Kidney (tissue), 14 donors: ENCODE results near the gene AIFM1. TPM values are rescaled to one million over a fixed set of nuclear protein-coding genes. Genes with fewer than 3 reads are reported as not detected.

Source experiments
- DNase-seq, 5 donors: peaks; one replicate each; pipeline ENCODE4 v3.0.0-alpha.2; 2013 to 2020
- FAIRE-seq: peaks from 2 replicates; lab custom pipeline; 2012; peaks lifted over from hg19 to GRCh38; lab: Jason Lieb, UNC
- H3K27ac ChIP-seq, 2 donors: one replicate each; pipeline ENCODE4 v1.7.0; 2013; ENCODE audit warnings: low read depth in 2 of 2, low read length in 2 of 2, inconsistent platforms in 1 of 2
- H3K27me3 ChIP-seq: one replicate; pipeline ENCODE4 v1.7.1; 2013; ENCODE audit warnings: low read length, inconsistent platforms; ENCODE audit not compliant: control insufficient read depth, insufficient read depth
- H3K36me3 ChIP-seq, 3 donors: one replicate each; pipeline versions ENCODE4 v1.7.0 to v1.7.1; 2013; ENCODE audit warnings: low read length in 3 of 3, control low read depth in 1 of 3, inconsistent platforms in 1 of 3; ENCODE audit not compliant: insufficient read depth in 3 of 3, control insufficient read depth in 2 of 3
- H3K4me1 ChIP-seq, 3 donors: one replicate each; pipeline versions ENCODE4 v1.7.0 to v1.7.1; 2013; ENCODE audit warnings: low read length in 3 of 3, inconsistent platforms in 1 of 3, low read depth in 1 of 3; ENCODE audit not compliant: control insufficient read depth in 2 of 3, insufficient read depth in 2 of 3
- H3K4me3 ChIP-seq, 3 donors: one replicate each; pipeline versions ENCODE4 v1.7.0 to v1.8.1; 2013; ENCODE audit warnings: low read length in 3 of 3, control low read depth in 1 of 3, inconsistent platforms in 1 of 3
- H3K9ac ChIP-seq, 3 donors: one replicate each; pipeline versions ENCODE4 v1.7.0 to v1.7.1; 2013; ENCODE audit warnings: low read length in 3 of 3, control low read depth in 1 of 3, inconsistent platforms in 1 of 3
- H3K9me3 ChIP-seq, 3 donors: one replicate each; pipeline versions ENCODE4 v1.7.0 to v1.7.1; 2013; ENCODE audit warnings: low read length in 3 of 3, control low read depth in 1 of 3, inconsistent platforms in 1 of 3; ENCODE audit not compliant: control insufficient read depth in 2 of 3, insufficient read depth in 1 of 3
- intact Hi-C: fragments of 100-400 bp; cut with DNase I; formaldehyde crosslinking; loops from one replicate; pipeline ENCODE4 v1.11.1; 2022
- polyA plus RNA-seq: library from polyadenylated mRNA; stranded (reverse); fragments of 350-450 nt; fragmentation: Illumina TruSeq; extraction: RNeasy Lipid Tissue Mini Kit (QIAGEN cat#74804); gene quantifications from one replicate; pipeline ENCODE4 v1.2.3, GENCODE V29; 2014; ENCODE audit warnings: low read depth, low replicate concordance; ENCODE audit not compliant: insufficient read depth
- total RNA-seq: library from RNA; stranded (reverse); fragmentation: NEBNext Ultra II Directional; extraction: Animal tissue kit (Norgen Biotek cat#: 25700); gene quantifications from one replicate; pipeline ENCODE4 v1.2.1, GENCODE V29; 2021
- TF ChIP-seq, protein P1 (sequence below): IDR thresholded peaks from 3 replicates; pipeline ENCODE4 v1.5.1; 2012; ENCODE audit warnings: mild to moderate bottlenecking, moderate library complexity, borderline replicate concordance; ENCODE audit not compliant: insufficient read depth; ENCODE audit errors: extremely low read depth
- donor health status: control.
- donor health status: control.
- donor health status: control.
- donor health status: control.
- donor health status: control.
- donor health status: DM: yes; HTN: yes; CAD: no.
- donor health status: Normal renal cell carcinoma (clear cell type).

The AIFM1 gene
- total and polyA plus RNA-seq, 2 donors from 2014 or later = 55.0 to 255 TPM

DNA sequence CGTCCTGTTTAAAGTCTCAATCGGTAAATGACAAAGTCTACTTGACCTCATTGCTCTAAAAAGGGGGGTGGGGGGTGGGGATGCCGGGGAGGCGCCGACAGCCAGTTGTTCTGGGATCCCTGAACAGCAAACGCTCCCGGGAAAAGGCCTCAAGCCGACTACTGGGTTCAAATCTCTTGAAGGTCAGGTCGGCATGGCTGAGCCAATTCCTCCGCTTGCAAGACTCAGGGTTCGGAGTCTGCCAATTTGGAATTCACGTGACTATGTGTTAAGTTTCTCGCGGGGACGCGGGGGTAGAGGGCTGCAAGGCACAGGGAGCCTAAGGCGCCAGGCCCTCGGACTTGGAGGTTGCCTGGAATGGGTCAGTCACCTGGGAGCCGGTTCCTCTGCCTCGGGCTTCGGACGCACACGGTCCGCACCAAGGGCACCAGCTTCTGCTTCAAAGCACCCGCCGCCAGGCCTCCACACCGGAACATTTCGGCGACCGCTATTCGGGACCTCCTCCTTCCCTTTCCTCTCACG, 399 bp downstream of the AIFM1 start:
- FAIRE-seq (no peak), DNase-seq (peak in 1 of 5 donors; percentile 50)
- Histone ChIP-seq H3K4me1 (peaks cover 0 to 2% (median 0%) of the 10 kb centered on the region in 3 donors), H3K27me3 (no peaks in the 10 kb centered on the region), H3K9me3 (no peaks in the 10 kb centered on the region), H3K4me3 (peak overlapping the region; percentile 72 to 89 (median 84)), H3K36me3 (no peaks in the 10 kb centered on the region), H3K27ac (peak overlapping the region; percentile 78 to 96), H3K9ac (peak overlapping the region; percentile 33 to 84 (median 55))
- intact Hi-C loops = no loop called here
- TF ChIP-seq, protein P1, sequence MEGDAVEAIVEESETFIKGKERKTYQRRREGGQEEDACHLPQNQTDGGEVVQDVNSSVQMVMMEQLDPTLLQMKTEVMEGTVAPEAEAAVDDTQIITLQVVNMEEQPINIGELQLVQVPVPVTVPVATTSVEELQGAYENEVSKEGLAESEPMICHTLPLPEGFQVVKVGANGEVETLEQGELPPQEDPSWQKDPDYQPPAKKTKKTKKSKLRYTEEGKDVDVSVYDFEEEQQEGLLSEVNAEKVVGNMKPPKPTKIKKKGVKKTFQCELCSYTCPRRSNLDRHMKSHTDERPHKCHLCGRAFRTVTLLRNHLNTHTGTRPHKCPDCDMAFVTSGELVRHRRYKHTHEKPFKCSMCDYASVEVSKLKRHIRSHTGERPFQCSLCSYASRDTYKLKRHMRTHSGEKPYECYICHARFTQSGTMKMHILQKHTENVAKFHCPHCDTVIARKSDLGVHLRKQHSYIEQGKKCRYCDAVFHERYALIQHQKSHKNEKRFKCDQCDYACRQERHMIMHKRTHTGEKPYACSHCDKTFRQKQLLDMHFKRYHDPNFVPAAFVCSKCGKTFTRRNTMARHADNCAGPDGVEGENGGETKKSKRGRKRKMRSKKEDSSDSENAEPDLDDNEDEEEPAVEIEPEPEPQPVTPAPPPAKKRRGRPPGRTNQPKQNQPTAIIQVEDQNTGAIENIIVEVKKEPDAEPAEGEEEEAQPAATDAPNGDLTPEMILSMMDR = no peak

DNA sequence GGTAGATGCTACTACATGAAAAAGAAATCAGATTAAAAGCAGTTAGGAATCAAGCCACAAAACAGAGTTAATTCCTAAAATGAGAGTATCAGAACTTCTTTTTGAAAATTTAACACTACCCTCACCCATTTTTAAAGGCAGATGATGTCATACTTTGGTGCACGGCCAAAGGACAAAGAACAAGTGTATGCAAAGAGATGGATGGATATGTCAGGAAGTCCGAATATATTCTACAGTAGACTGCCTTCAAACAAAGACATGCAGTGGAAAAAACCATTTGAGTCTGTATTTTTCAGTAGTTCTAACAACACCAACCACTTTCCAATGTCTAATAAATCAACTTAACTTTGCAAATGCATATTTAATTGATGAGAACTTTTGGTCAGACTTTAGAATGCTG, 2.2 kb downstream of the AIFM1 start:
- Histone ChIP-seq H3K9ac (no peak overlapping the region), H3K4me1 (peaks cover 0 to 2% (median 0%) of the 10 kb centered on the region in 3 donors), H3K36me3 (no peaks in the 10 kb centered on the region), H3K27me3 (no peaks in the 10 kb centered on the region), H3K27ac (no peak overlapping the region), H3K9me3 (no peaks in the 10 kb centered on the region), H3K4me3 (peak overlapping the region in 1 of 3 donors; percentile 8)
- intact Hi-C loops = no loop called here
- TF ChIP-seq, protein P1 = no peak
- DNase-seq (no peak), FAIRE-seq (no peak)

DNA sequence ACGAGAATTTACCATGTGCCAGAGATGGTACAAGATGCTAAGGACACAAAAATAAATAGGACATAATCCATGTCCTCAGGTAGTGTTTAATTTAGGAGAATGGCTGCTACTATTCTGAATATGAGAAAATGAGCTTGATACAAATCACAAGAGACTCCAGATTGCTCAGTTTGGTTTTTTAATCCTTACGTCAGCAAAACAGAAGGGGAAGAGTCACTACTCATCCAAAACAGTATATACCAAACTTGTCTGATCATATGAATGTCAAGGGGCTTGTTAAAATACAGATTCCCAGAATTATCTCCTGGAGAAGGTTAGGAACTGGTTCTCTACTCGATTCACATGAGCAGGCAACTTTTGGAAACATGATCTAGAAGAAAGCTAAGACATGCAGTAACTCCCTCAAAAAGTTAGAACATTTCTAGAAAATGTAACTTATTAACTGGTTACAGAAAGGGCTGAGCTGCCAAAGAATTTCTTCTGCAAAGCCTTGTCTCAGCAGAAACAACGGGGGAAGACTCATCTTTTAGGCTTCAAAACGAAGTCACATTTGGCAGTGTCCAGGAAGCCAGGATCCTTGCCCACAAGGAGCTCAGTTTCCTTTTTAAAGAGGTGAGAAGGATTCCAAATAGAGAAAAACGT, 3.4 kb downstream of the AIFM1 start:
- Histone ChIP-seq H3K4me1 (peaks cover 0 to 2% (median 0%) of the 10 kb centered on the region in 3 donors), H3K4me3 (no peak overlapping the region), H3K27ac (peak overlapping the region; percentile 32), H3K9ac (no peak overlapping the region), H3K9me3 (no peaks in the 10 kb centered on the region), H3K27me3 (no peaks in the 10 kb centered on the region), H3K36me3 (no peaks in the 10 kb centered on the region)
- DNase-seq = peak in 1 of 5 donors; percentile 20
- TF ChIP-seq, protein P1 = no peak
- intact Hi-C loops = no loop called here
- no peak for FAIRE-seq
